GM19240 (cell line): ENCODE results near the gene LRBA.

Experiments
- DNase-seq: peaks from one replicate; pipeline ENCODE4 v3.0.0; 2011; ENCODE audit warnings: low spot score; ENCODE audit not compliant: insufficient read length

The LRBA gene

DNA sequence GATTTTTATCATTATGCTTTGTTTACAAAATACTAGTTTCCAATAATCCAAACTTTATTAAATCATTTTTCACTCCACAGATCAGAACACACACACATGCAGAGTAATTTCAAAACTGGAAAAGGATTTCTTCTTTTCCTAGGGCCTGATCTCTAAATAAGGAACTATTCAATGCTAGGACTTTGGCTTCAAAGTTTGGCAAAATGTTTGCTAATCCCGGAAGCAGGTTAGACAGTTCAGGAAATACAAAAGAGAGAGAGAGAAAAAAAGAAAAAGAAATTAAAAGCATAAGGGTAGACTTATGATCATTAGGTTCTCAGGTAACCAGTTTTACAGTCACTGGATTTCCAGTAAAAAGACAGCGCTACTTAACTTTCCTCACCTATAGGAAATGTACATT, 725.9 kb downstream of the LRBA start:
- no peak for DNase-seq

DNA sequence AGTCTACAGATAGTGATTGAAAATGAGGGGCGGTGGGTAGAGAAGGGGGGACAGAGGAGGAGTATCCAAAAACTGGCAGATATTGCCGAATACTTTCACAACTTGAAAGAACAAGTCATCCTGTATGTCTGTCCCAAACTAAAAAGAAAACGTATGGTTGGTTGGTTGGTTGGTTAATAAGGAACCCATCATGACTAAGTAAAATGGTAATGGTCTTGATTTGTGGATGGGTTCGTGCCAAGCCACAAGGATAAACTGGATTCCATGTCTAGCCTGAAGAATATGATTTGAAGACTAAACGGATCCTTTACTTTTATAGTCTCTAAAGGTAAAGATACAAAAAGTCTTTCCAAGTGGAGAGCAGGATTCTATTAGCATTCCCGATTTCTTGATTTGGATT, 728.4 kb downstream of the LRBA start:
- DNase-seq, result no peak

- no peak for DNase-seq
These were observed 731.4 kb downstream of the LRBA start for GRCh38 chr4:150283689-150284088.

DNA sequence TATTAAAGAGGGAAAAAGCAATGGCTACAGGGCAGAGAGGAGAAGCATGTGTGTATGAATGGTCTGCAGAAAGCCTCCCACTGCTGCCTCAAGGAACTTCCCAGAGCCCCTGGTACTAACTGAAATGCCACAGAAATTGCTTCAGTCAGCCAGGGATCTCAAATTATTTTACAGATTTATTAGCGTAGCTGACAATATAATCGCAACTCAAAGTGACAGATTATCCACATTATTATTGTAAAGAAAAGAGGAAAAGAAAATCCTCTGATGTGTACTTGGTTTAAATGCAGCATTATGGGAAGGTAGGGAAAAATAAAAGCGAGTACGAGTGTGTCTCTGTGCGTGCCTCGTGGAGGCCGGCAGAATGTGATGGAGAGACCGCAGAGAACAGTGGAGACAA, 734.1 kb downstream of the LRBA start:
- DNase-seq, result no peak

DNA sequence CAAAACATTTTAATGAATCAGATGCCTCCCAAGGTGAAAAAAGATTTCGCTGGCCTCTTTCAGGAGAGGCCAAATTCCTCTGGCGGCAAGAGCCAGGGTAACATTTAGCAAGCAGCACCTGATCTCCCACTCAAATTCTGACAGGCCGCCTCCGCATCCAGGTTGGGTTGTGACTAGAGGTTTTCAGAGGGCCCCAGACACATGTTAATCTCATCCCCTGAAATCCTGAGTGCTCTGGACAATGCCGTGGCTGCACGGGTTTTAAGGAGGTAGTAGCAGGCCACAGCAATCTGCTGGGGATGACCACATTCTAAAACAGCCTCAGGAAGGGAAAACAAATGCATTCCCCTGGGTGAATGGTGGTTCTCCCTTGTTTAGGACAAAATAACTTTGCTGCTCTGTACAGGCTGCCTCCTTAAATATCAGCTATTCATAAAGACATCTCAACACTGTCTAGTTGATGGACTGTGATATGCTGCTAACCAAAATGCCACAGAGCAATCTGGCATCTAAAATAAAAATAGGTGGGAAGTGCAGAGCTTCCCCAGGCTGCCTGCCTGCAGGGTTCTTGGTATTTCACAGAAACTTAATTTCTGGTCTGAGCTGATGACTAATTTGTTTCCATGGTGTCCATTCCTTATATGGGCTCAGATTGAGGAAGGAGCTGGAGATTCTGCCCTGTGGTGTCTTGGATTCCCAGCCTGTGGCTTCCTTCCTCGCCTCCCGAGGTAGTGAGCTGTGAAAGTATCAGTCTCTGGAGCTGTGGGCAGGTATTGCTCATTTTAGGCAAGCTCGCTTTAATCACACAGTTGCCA, 734.8 kb downstream of the LRBA start:
- no peak for DNase-seq

GRCh38 chr4:150278206-150278605, 736.9 kb downstream of the LRBA start:
- no peak for DNase-seq

- no peak for DNase-seq
These were observed 746.6 kb downstream of the LRBA start for GRCh38 chr4:150268444-150268843.

GRCh38 chr4:150265806-150266205, 749.3 kb downstream of the LRBA start:
- no peak for DNase-seq

DNA sequence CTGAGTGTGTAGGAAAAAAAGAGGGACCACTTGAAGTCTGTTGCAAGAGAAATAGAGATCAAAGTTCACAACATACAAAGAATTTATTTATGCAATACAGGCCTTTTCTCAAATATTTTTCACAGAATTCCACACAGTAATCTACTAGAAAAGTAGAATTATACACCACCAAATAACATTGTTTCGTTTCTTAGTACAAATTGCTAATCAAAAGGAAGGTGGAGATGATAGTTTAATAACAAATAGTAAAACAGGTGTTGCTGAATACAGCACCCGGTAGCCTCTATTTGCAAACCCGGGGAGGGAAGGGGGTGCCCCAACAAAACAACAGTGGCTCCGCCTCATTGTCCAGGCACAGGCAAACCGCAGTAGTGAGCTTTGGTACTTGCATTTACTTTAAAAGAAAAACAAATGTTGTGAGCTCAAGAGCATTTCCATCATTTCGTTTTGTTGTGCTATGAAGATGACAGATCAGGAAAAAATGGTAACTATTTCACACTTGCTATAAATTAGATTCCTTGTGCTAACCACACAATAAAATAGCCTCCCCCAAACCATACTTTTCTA, 750.4 kb downstream of the LRBA start:
- DNase-seq, result no peak

- no peak for DNase-seq
These were observed 752.5 kb downstream of the LRBA start for GRCh38 chr4:150262611-150263010.

DNA sequence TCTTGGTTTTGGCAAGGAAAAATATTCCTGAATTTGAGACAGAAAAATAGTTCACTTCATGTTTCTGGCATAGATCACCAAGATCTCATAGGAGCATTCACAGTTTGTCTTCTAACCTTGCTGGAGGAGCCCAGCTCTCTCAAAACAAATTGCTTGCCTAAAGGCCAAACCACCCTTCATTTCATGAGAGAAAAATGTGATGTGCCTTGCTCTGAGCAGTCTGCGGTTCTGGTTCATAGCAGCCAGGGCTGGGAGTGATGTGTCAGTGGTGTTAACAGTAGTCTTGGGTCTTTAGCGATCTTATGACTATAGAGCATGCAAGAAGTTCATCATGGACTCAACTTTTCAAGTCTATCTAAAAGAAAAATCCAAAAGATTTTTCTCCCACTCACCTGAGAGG, 753.5 kb downstream of the LRBA start:
- DNase-seq, result no peak

DNA sequence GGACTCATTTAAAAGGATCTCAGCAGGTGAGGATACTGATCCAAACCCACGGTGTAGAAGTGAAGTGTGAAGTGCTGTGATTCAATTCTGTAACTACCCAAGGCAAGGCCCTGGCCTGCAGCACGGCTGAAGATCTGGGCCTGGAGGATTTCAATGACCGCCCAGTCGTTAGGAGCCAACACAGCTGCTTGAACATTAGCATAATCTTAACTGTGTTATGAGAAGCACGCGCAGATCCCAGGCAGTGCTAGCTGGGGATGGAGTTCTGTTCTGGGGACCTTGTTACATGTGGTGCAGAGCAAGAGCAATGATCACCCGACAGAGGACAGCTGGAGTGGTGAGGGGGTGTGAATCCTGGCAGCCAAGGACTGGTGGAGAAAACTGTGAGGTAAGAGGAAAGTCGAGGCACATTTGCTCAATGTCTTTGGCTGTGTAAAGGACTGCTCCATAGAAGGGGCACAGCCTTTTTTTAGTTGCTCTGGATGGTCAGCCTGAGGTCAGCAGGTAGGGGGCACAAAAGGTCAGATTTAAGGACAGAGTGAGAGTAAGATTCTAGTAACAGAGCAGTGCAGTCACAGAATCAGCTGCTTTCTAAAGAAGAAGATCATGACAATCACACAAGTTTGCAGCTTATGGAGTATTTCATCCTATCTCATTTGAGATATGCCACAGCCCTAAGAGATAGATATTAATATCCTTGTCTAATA, 755.1 kb downstream of the LRBA start:
- no peak for DNase-seq

DNA sequence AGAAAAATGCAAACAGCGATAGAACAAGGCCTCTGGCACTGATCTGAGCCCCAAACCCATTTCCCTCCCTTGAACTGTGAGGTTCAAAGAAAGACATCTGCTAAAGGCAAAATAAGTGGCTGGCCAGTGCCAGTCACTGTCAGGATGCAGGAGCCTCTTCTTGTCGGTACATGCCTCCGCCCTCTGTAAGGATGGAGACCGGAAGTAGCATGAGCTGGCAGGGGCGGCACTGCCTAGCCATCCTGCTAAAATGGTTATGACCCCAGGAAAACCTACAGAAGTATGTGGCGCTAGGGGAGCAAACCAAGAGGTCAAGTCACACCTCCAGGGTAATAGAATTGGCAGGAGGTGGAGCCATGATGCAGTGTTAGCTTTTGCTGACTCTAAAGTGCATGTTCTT, 756.5 kb downstream of the LRBA start:
- no peak for DNase-seq

GRCh38 chr4:150256841-150257730, 758.0 kb downstream of the LRBA start:
- no peak for DNase-seq

GRCh38 chr4:150256225-150256620, 758.9 kb downstream of the LRBA start:
- no peak for DNase-seq

DNA sequence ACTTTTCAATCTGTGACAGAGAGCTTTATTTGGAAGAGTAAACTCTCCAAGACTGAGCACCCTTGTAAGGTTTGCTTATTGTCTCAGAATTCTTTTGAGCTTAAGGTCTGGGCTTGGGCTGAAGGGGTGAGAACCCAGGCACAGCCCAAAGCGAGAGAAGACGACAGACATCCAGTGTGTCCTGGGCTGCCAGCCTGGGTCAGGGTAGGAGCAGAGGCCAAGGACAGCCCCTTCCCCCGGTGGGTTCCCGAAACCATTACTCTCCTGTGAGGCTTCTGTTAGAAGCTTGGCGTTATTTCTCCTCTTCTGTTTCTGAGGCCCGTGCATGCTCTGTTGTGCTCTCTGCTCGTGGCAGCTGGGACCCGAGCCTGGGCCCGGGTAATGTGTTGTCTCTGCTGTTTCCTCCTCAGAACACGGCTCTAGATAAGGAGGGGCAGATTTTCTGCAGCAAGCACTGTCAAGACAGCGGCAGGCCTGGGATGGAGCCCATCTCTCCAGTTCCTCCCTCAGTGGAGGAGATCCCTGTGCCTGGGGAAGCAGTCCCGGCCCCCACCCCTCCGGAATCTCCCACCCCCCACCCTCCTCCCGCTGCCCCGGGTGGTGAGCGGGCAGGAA, 759.4 kb downstream of the LRBA start:
- DNase-seq, result no peak

DNA sequence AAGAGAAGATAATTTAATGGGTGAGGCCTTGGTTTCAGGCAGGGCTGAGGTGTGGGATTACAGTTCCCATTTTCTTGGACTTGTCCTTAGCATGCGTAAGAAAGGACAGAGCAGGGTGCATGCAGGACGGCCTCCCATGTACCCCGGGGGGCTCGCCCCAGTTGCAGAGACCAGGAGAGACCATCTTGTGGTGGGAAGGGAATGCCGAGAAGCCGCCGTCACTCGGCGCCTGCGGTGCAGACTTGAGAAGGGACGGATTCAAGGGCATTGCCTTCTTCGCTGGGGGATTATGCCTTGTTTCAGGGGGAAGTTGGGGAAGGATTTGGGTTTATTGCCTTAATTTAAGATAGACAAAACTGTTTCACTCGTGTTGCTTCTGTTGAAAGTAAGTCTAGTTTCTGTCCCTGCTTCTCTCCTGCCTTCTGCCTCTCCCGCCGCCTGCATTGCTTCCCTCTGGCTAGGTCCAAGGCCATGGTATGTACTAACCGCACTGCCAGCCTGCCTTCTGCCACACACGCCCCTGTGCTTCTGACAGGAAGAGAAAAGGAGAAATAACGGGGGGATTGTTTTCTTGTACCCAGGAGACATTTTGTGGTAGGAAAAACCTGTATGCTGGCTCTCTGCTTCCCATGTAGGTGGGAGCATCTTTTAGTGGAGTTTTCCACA, 761.0 kb downstream of the LRBA start:
- no peak for DNase-seq

DNA sequence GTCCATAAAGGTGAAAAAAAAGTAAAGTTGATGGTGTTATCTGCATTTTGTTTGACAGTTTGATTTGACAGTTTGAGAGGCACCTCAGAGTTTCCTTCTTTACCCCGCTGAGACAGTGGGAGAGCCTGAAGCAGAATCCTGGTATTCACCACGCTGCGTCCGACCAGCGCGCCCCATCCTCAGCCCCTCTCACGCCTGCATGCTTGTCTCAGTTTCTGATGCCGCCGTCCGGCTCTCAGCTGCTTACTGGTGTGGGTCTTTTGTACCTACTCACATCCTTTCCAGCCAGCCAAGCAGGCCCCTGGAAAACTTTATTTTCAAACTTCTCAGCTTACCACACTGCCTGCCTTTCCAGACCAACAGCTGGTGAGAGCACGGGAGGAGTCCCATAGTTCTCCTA, 761.7 kb downstream of the LRBA start:
- DNase-seq, result no peak

- DNase-seq, result no peak
These were observed 762.3 kb downstream of the LRBA start for GRCh38 chr4:150252741-150253140.

DNA sequence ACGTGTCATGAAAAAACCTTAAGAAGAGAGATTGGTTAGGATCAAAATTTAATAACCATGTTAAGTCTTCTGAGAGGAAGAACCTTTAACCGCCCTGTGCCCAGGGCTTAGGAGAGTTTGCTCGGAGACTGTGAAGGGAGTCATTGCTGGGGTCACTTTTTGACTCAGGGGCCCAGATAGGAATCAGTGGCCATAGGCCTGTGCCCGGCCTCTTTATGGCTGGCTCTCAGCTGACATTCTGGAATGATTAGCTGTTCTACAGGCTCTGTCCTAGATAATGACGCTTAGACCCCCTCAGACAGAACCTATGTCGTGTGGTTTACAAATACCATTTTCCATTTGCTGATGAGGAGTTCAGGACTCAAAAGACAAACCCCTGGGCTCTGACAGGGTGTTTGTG, 762.8 kb downstream of the LRBA start:
- no peak for DNase-seq

DNA sequence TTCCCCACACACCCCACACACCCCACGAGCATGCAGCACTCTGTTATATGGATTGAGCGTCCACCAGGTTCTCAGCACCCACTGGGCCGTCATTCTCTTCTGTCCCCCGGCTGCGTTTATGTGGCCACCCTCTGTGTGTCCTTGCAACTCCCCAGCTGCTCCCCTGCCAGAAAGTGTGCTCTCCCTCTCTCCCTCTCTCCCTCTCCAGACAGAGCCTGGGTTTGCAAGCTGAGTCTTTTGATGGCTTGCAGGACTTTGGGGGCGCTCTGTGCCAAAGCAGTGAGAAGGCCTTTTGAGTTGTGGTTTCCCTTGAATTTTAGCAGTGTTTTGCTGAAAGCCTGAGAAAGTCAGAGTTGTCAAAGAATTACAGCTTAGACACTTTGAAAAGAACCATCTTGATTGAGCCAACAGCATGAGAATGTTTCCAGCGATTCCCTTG, 763.3 kb downstream of the LRBA start:
- no peak for DNase-seq
